ENCODE data around the gene RRAS2.

DNA sequence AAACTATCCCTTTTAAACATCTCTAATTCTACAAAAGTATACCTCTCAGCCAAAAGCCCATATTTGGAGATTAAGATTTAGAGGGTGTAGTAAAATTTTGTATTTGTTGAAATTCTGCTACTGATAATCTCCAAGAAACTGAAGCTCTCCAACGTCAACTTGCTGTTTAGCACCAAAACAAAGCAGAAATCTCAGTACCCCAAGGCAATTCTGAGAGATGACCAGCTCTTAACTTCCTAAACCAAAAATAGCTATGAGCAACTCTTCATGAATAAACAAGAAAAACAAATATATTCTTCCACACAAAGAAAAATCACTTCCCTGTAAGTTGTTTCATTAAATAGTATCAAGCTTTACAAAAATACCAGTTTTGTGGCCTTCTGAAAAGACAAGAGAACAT lies 13.3 kb downstream of the RRAS2 start:
- TF ChIP-seq, protein P1, sequence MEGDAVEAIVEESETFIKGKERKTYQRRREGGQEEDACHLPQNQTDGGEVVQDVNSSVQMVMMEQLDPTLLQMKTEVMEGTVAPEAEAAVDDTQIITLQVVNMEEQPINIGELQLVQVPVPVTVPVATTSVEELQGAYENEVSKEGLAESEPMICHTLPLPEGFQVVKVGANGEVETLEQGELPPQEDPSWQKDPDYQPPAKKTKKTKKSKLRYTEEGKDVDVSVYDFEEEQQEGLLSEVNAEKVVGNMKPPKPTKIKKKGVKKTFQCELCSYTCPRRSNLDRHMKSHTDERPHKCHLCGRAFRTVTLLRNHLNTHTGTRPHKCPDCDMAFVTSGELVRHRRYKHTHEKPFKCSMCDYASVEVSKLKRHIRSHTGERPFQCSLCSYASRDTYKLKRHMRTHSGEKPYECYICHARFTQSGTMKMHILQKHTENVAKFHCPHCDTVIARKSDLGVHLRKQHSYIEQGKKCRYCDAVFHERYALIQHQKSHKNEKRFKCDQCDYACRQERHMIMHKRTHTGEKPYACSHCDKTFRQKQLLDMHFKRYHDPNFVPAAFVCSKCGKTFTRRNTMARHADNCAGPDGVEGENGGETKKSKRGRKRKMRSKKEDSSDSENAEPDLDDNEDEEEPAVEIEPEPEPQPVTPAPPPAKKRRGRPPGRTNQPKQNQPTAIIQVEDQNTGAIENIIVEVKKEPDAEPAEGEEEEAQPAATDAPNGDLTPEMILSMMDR (IDR thresholded peaks at IDR 0.05), result no peak
- TF ChIP-seq POLR2A (IDR thresholded peaks at IDR 0.05), result no peak
